Hippocampal formation (tissue), 2 donors: Measurements from ENCODE around the gene PSG7.
"Not testable (repeated sequence)": the region's sequence is repeated elsewhere in the genome, so short reads cannot be mapped to it uniquely, and the experiment has no call there.

Experiments
- DNase-seq, 2 donors: peaks; one replicate each; lab custom pipeline; 2025; lab: John Stamatoyannopoulos, UW

Gene PSG7

GRCh38 chr19:42937107-42937506, at the start of gene PSG7:
Gene PSG7, minus strand, starts transcription at chr19:42937207. Its CDS starts 131 bp downstream, at chr19:42937076.
- not testable (repeated sequence) for DNase-seq

GRCh38 chr19:42985588-42985987, 48.6 kb upstream of the PSG7 start:
- DNase-seq = no peak

GRCh38 chr19:42982111-42982510, 45.1 kb upstream of the PSG7 start:
- not testable (repeated sequence) for DNase-seq

- not testable (repeated sequence) for DNase-seq
Measured at GRCh38 chr19:42971451-42971850, 34.4 kb upstream of the PSG7 start.

GRCh38 chr19:42965176-42965575, 28.2 kb upstream of the PSG7 start:
- DNase-seq = no peak

- DNase-seq = no peak
Measured at GRCh38 chr19:42961119-42961518, 24.1 kb upstream of the PSG7 start.

- not testable (repeated sequence) for DNase-seq
Measured at GRCh38 chr19:42952126-42952525, 15.1 kb upstream of the PSG7 start.

- not testable (repeated sequence) for DNase-seq
Measured at GRCh38 chr19:42951476-42951875, 14.5 kb upstream of the PSG7 start.

- DNase-seq = no peak
Measured at GRCh38 chr19:42942187-42942789, 5.3 kb upstream of the PSG7 start.

- DNase-seq = not testable (repeated sequence)
Measured at GRCh38 chr19:42934726-42935125, 2.3 kb downstream of the PSG7 start.

- DNase-seq = not testable (repeated sequence)
Measured at GRCh38 chr19:42934183-42934582, 2.8 kb downstream of the PSG7 start.

GRCh38 chr19:42933412-42933811, 3.6 kb downstream of the PSG7 start:
- DNase-seq = not testable (repeated sequence)

- not testable (repeated sequence) for DNase-seq
Measured at GRCh38 chr19:42932485-42933101, 4.4 kb downstream of the PSG7 start.

- DNase-seq = not testable (repeated sequence)
Measured at GRCh38 chr19:42930214-42930613, 6.8 kb downstream of the PSG7 start.

GRCh38 chr19:42928896-42929295, 8.1 kb downstream of the PSG7 start:
- DNase-seq = no peak

GRCh38 chr19:42926781-42927180, 10.2 kb downstream of the PSG7 start:
- no peak for DNase-seq

- not testable (repeated sequence) for DNase-seq
Measured at GRCh38 chr19:42923106-42923505, 13.9 kb downstream of the PSG7 start.

- not testable (repeated sequence) for DNase-seq
Measured at GRCh38 chr19:42920971-42921370, 16.0 kb downstream of the PSG7 start.

- DNase-seq = no peak
Measured at GRCh38 chr19:42919757-42920079, 17.3 kb downstream of the PSG7 start.

- DNase-seq = not testable (repeated sequence)
Measured at GRCh38 chr19:42919070-42919756, 17.8 kb downstream of the PSG7 start.

GRCh38 chr19:42918377-42919069, 18.5 kb downstream of the PSG7 start:
- DNase-seq = not testable (repeated sequence)

- DNase-seq = not testable (repeated sequence)
Measured at GRCh38 chr19:42917634-42918033, 19.4 kb downstream of the PSG7 start, which contains the start of gene PSG6. Gene PSG6, minus strand, starts transcription at chr19:42917894. Its CDS starts 102 bp downstream, at chr19:42917792.
